Measurements from ENCODE around the gene VPS39.

The VPS39 gene

GRCh38 chr15:42128476-42128875 is 79.6 kb downstream of the VPS39 start:
- DNase-seq = no peak

- no peak for DNase-seq
Measured at GRCh38 chr15:42123546-42123945, 84.6 kb downstream of the VPS39 start.

GRCh38 chr15:42121682-42122081 is 86.4 kb downstream of the VPS39 start:
- no peak for DNase-seq

GRCh38 chr15:42121021-42121420 is 87.1 kb downstream of the VPS39 start:
- DNase-seq = no peak

- DNase-seq = no peak
Measured at GRCh38 chr15:42120285-42120684, 87.8 kb downstream of the VPS39 start.

- no peak for DNase-seq
Measured at GRCh38 chr15:42119446-42119760, 88.7 kb downstream of the VPS39 start.

- no peak for DNase-seq
Measured at GRCh38 chr15:42118650-42119445, 89.3 kb downstream of the VPS39 start.

GRCh38 chr15:42111924-42112323 is 96.2 kb downstream of the VPS39 start:
- DNase-seq = no peak

- DNase-seq = no peak
Measured at GRCh38 chr15:42110367-42110766, 97.7 kb downstream of the VPS39 start.

- no peak for DNase-seq
Measured at GRCh38 chr15:42108806-42109205, 99.3 kb downstream of the VPS39 start.

Measured in NCI-H1694 treated with DMSO at 0.1 percent for 48 hours (cell line).